ENCODE results near the gene COMT.

The COMT gene

GRCh38 chr22:19941365-19942082 lies at the start of gene COMT, which contains the start of gene TXNRD2:
COMT (plus strand) TSS chr22:19941772; CDS start chr22:19962527, 20,755 bp downstream.
TXNRD2 (minus strand) TSS chr22:19941818; CDS start chr22:19941803, 15 bp downstream.
- no peak within 1 kb of the TSS for H3K27ac ChIP-seq (ENCODE audit: low read depth, low read length)

GRCh38 chr22:19892257-19892879 lies 49.2 kb upstream of the COMT start:
- Histone ChIP-seq H3K9me3 (ENCODE audit: control insufficient read depth, insufficient read depth, low read depth, low read length) (no peaks in the 10 kb centered on the region), H3K9ac (ENCODE audit: low read length) (peak overlapping the region; percentile 57), H3K4me1 (ENCODE audit: control insufficient read depth, insufficient read depth, low read length) (peaks cover 24% of the 10 kb centered on the region), H3K27me3 (ENCODE audit: control insufficient read depth, insufficient read depth, low read length) (peaks cover 3% of the 10 kb centered on the region; the same call in 1 of the 2 replicates), H3K4me3 (ENCODE audit: low read depth, low read length) (no peak overlapping the region), H3K27ac (ENCODE audit: low read depth, low read length) (peak overlapping the region; percentile 37; the same call in 1 of the 2 replicates), H3K36me3 (ENCODE audit: control insufficient read depth, insufficient read depth, low read length) (no peaks in the 10 kb centered on the region)

More at GRCh38 chr22:19941365-19942082, at the start of gene COMT, which contains the start of gene TXNRD2:
- peaks cover 4% of the 10 kb centered on the region for H3K9me3 ChIP-seq (ENCODE audit: control insufficient read depth, insufficient read depth, low read depth, low read length)
- H3K4me3 ChIP-seq (ENCODE audit: low read depth, low read length): no peak within 1 kb of the TSS
- peaks cover 12% of the 10 kb centered on the region; the same call in 1 of the 2 replicates for H3K4me1 ChIP-seq (ENCODE audit: control insufficient read depth, insufficient read depth, low read length)
- H3K36me3 ChIP-seq (ENCODE audit: control insufficient read depth, insufficient read depth, low read length): no peaks in the 10 kb centered on the region
- no peak within 1 kb of the TSS for H3K9ac ChIP-seq (ENCODE audit: low read length)
- no peaks in the 10 kb centered on the region for H3K27me3 ChIP-seq (ENCODE audit: control insufficient read depth, insufficient read depth, low read length)

- peaks cover 24% of the 10 kb centered on the region for H3K4me1 ChIP-seq (ENCODE audit: control insufficient read depth, insufficient read depth, low read length)
- no peak overlapping the region for H3K4me3 ChIP-seq (ENCODE audit: low read depth, low read length)
- no peak overlapping the region for H3K9ac ChIP-seq (ENCODE audit: low read length)
- no peaks in the 10 kb centered on the region for H3K36me3 ChIP-seq (ENCODE audit: control insufficient read depth, insufficient read depth, low read length)
- peaks cover 3% of the 10 kb centered on the region; the same call in 1 of the 2 replicates for H3K27me3 ChIP-seq (ENCODE audit: control insufficient read depth, insufficient read depth, low read length)
- no peak overlapping the region for H3K27ac ChIP-seq (ENCODE audit: low read depth, low read length)
- H3K9me3 ChIP-seq (ENCODE audit: control insufficient read depth, insufficient read depth, low read depth, low read length): no peaks in the 10 kb centered on the region
Observed at GRCh38 chr22:19892925-19893324, 48.6 kb upstream of the COMT start.

GRCh38 chr22:19893363-19893762 lies 48.2 kb upstream of the COMT start:
- H3K27ac ChIP-seq (ENCODE audit: low read depth, low read length): no peak overlapping the region
- H3K4me3 ChIP-seq (ENCODE audit: low read depth, low read length): no peak overlapping the region
- no peaks in the 10 kb centered on the region for H3K9me3 ChIP-seq (ENCODE audit: control insufficient read depth, insufficient read depth, low read depth, low read length)
- H3K4me1 ChIP-seq (ENCODE audit: control insufficient read depth, insufficient read depth, low read length): peaks cover 24% of the 10 kb centered on the region
- H3K36me3 ChIP-seq (ENCODE audit: control insufficient read depth, insufficient read depth, low read length): no peaks in the 10 kb centered on the region
- no peak overlapping the region for H3K9ac ChIP-seq (ENCODE audit: low read length)
- H3K27me3 ChIP-seq (ENCODE audit: control insufficient read depth, insufficient read depth, low read length): peaks cover 3% of the 10 kb centered on the region; the same call in 1 of the 2 replicates

- peaks cover 3% of the 10 kb centered on the region; the same call in 1 of the 2 replicates for H3K27me3 ChIP-seq (ENCODE audit: control insufficient read depth, insufficient read depth, low read length)
- peaks cover 22% of the 10 kb centered on the region for H3K4me1 ChIP-seq (ENCODE audit: control insufficient read depth, insufficient read depth, low read length)
- H3K36me3 ChIP-seq (ENCODE audit: control insufficient read depth, insufficient read depth, low read length): no peaks in the 10 kb centered on the region
- no peak overlapping the region for H3K9ac ChIP-seq (ENCODE audit: low read length)
- H3K27ac ChIP-seq (ENCODE audit: low read depth, low read length): no peak overlapping the region
- no peak overlapping the region for H3K4me3 ChIP-seq (ENCODE audit: low read depth, low read length)
- no peaks in the 10 kb centered on the region for H3K9me3 ChIP-seq (ENCODE audit: control insufficient read depth, insufficient read depth, low read depth, low read length)
Observed at GRCh38 chr22:19895160-19895849, 46.3 kb upstream of the COMT start.

- Histone ChIP-seq H3K27me3 (ENCODE audit: control insufficient read depth, insufficient read depth, low read length) (peaks cover 2% of the 10 kb centered on the region; the same call in 1 of the 2 replicates), H3K4me1 (ENCODE audit: control insufficient read depth, insufficient read depth, low read length) (peaks cover 7% of the 10 kb centered on the region), H3K4me3 (ENCODE audit: low read depth, low read length) (no peak overlapping the region), H3K27ac (ENCODE audit: low read depth, low read length) (no peak overlapping the region), H3K9ac (ENCODE audit: low read length) (no peak overlapping the region), H3K36me3 (ENCODE audit: control insufficient read depth, insufficient read depth, low read length) (no peaks in the 10 kb centered on the region), H3K9me3 (ENCODE audit: control insufficient read depth, insufficient read depth, low read depth, low read length) (no peaks in the 10 kb centered on the region)
Observed at GRCh38 chr22:19896665-19897355, 44.8 kb upstream of the COMT start.

- H3K36me3 ChIP-seq (ENCODE audit: control insufficient read depth, insufficient read depth, low read length): no peaks in the 10 kb centered on the region
- H3K4me1 ChIP-seq (ENCODE audit: control insufficient read depth, insufficient read depth, low read length): peaks cover 8% of the 10 kb centered on the region
- H3K9ac ChIP-seq (ENCODE audit: low read length): no peak overlapping the region
- no peaks in the 10 kb centered on the region for H3K9me3 ChIP-seq (ENCODE audit: control insufficient read depth, insufficient read depth, low read depth, low read length)
- no peak overlapping the region for H3K27ac ChIP-seq (ENCODE audit: low read depth, low read length)
- H3K27me3 ChIP-seq (ENCODE audit: control insufficient read depth, insufficient read depth, low read length): no peaks in the 10 kb centered on the region
- no peak overlapping the region for H3K4me3 ChIP-seq (ENCODE audit: low read depth, low read length)
Observed at GRCh38 chr22:19897726-19898125, 43.8 kb upstream of the COMT start.

GRCh38 chr22:19898145-19898544 lies 43.4 kb upstream of the COMT start:
- no peaks in the 10 kb centered on the region for H3K27me3 ChIP-seq (ENCODE audit: control insufficient read depth, insufficient read depth, low read length)
- H3K9ac ChIP-seq (ENCODE audit: low read length): no peak overlapping the region
- no peak overlapping the region for H3K4me3 ChIP-seq (ENCODE audit: low read depth, low read length)
- no peaks in the 10 kb centered on the region for H3K36me3 ChIP-seq (ENCODE audit: control insufficient read depth, insufficient read depth, low read length)
- H3K4me1 ChIP-seq (ENCODE audit: control insufficient read depth, insufficient read depth, low read length): peaks cover 12% of the 10 kb centered on the region
- H3K27ac ChIP-seq (ENCODE audit: low read depth, low read length): no peak overlapping the region
- no peaks in the 10 kb centered on the region for H3K9me3 ChIP-seq (ENCODE audit: control insufficient read depth, insufficient read depth, low read depth, low read length)

GRCh38 chr22:19898831-19899567 lies 42.6 kb upstream of the COMT start:
- Histone ChIP-seq H3K9ac (ENCODE audit: low read length) (no peak overlapping the region), H3K27me3 (ENCODE audit: control insufficient read depth, insufficient read depth, low read length) (no peaks in the 10 kb centered on the region; the same call in 1 of the 2 replicates), H3K4me3 (ENCODE audit: low read depth, low read length) (no peak overlapping the region), H3K4me1 (ENCODE audit: control insufficient read depth, insufficient read depth, low read length) (peaks cover 20% of the 10 kb centered on the region), H3K27ac (ENCODE audit: low read depth, low read length) (no peak overlapping the region), H3K36me3 (ENCODE audit: control insufficient read depth, insufficient read depth, low read length) (no peaks in the 10 kb centered on the region), H3K9me3 (ENCODE audit: control insufficient read depth, insufficient read depth, low read depth, low read length) (no peaks in the 10 kb centered on the region)

Measured in HUES6 (cell line).